Brain pericyte (primary cell): ENCODE data around the gene TSPY10.
"Not testable (repeated sequence)": the region's sequence is repeated elsewhere in the genome, so short reads cannot be mapped to it uniquely, and the experiment has no call there.

Experiments used
- DNase-seq: peaks from one replicate; pipeline ENCODE4 v3.0.0-alpha.2; 2012; ENCODE audit warnings: low read depth, low spot score

Gene TSPY10

GRCh38 chrY:9527580-9527979 lies at the start of gene TSPY10:
Gene TSPY10 (plus strand): TSS chrY:9527880. CDS start chrY:9527926, 46 bp downstream.
- DNase-seq: not testable (repeated sequence)

GRCh38 chrY:9486967-9487366 lies 40.7 kb upstream of the TSPY10 start, which contains the start of gene TSPY9:
Gene TSPY9 (plus strand): TSS chrY:9487267. CDS start chrY:9487313, 46 bp downstream.
- DNase-seq: not testable (repeated sequence)

- DNase-seq: not testable (repeated sequence)
Observed at GRCh38 chrY:9504396-9504795, 23.3 kb upstream of the TSPY10 start.

GRCh38 chrY:9516287-9516686 lies 11.4 kb upstream of the TSPY10 start:
- DNase-seq: not testable (repeated sequence)
